HFF-Myc (cell line): ENCODE measurements around the gene C9orf43.
"Not testable (repeated sequence)": the region's sequence is repeated elsewhere in the genome, so short reads cannot be mapped to it uniquely, and the experiment has no call there.

Experiments
- DNase-seq: peaks from one replicate; pipeline ENCODE4 v3.0.0-alpha.2; 2011; ENCODE audit warnings: low read depth; ENCODE audit errors: extremely low read depth
- H3K4me3 ChIP-seq: replicated peaks from 2 replicates; pipeline ENCODE4 v1.5.1; 2011; ENCODE audit warnings: low read depth, mild to moderate bottlenecking, control low read depth, low read length
- CTCF ChIP-seq: IDR thresholded peaks from 2 replicates; pipeline ENCODE4 v1.5.1; 2012; ENCODE audit warnings: mild to moderate bottlenecking, low read depth, low read length, control low read depth; ENCODE audit errors: missing control alignments

C9orf43 gene

GRCh38 chr9:113375057-113376023, 35.2 kb upstream of the C9orf43 start:
- H3K4me3 ChIP-seq = peak overlapping the region; percentile 70
- no peak for DNase-seq

GRCh38 chr9:113376634-113377567, 33.6 kb upstream of the C9orf43 start, which contains the start of gene HDHD3:
HDHD3 (minus strand) TSS chr9:113376986; CDS start chr9:113374354, 2,632 bp downstream.
- TF ChIP-seq CTCF = no peak
- H3K4me3 ChIP-seq = peak within 1 kb of the TSS; percentile 70
- peak; percentile 12 for DNase-seq

More at GRCh38 chr9:113375057-113376023, 35.2 kb upstream of the C9orf43 start:
- TF ChIP-seq CTCF = no peak

- not testable (repeated sequence) for DNase-seq, H3K4me3 ChIP-seq
Measured at GRCh38 chr9:113379094-113379828, 31.3 kb upstream of the C9orf43 start.

GRCh38 chr9:113379829-113380210, 30.7 kb upstream of the C9orf43 start:
- DNase-seq, H3K4me3 ChIP-seq: not testable (repeated sequence)

GRCh38 chr9:113380869-113381378, 29.6 kb upstream of the C9orf43 start:
- DNase-seq = no peak
- TF ChIP-seq CTCF = no peak

GRCh38 chr9:113381441-113381840, 29.1 kb upstream of the C9orf43 start:
- H3K4me3 ChIP-seq, DNase-seq: not testable (repeated sequence)

More at GRCh38 chr9:113380869-113381378, 29.6 kb upstream of the C9orf43 start:
- H3K4me3 ChIP-seq = no peak overlapping the region

GRCh38 chr9:113381909-113382411, 28.6 kb upstream of the C9orf43 start:
- no peak for DNase-seq
- H3K4me3 ChIP-seq = no peak overlapping the region
- no peak for TF ChIP-seq CTCF
